Measurements from ENCODE around the gene ARHGAP35.
"Not testable (repeated sequence)": the region's sequence is repeated elsewhere in the genome, so short reads cannot be mapped to it uniquely, and the experiment has no call there.

ARHGAP35 gene

DNA sequence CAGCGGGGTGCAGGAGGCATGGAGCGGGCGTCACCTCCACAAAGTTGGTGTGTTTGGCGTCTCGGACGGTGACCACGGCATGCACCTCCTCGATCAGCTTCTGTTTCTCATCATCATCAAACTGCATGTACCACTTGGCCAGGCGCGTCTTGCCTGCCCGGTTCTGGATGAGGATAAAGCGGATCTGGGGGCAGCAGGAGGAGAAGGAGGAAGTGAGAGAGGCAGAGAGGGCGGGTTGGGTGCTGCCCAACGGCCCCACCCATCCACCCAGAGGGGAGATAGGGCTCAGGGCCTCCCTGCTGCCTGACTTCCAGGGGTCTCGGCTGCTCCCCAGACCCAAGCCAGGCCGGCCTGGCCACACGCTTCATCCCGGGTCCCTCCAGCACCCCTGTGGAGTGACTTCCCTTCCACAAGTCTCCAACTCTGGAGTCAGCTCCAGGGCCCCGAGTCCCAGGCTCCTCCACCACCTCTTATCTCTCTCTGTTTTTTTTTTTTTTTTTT is 14.8 kb upstream of the ARHGAP35 start:
- Histone ChIP-seq H3K27ac (ENCODE audit: low read depth, low read length) (no peak overlapping the region), H3K4me1 (ENCODE audit: control insufficient read depth, insufficient read depth, low read length, unreplicated experiment) (peaks cover 9% of the 10 kb centered on the region), H2AFZ (ENCODE audit: low read length, unreplicated experiment) (no peak overlapping the region), H3K79me2 (ENCODE audit: control insufficient read depth, insufficient read depth, low read length, unreplicated experiment) (peaks cover 47% of the 10 kb centered on the region), H3K36me3 (ENCODE audit: insufficient read depth, low read length) (no peaks in the 10 kb centered on the region; the same call in 1 of the 2 replicates), H3K4me3 (ENCODE audit: low read depth, low read length) (no peak overlapping the region), H3K27me3 (ENCODE audit: insufficient read depth, low read length) (no peaks in the 10 kb centered on the region)

- no peak overlapping the region for H3K27ac ChIP-seq (ENCODE audit: low read depth, low read length)
- no peaks in the 10 kb centered on the region; the same call in 1 of the 2 replicates for H3K36me3 ChIP-seq (ENCODE audit: insufficient read depth, low read length)
- H3K4me1 ChIP-seq (ENCODE audit: control insufficient read depth, insufficient read depth, low read length, unreplicated experiment), result no peaks in the 10 kb centered on the region
- no peak overlapping the region for H2AFZ ChIP-seq (ENCODE audit: low read length, unreplicated experiment)
- no peaks in the 10 kb centered on the region for H3K27me3 ChIP-seq (ENCODE audit: insufficient read depth, low read length)
- H3K4me3 ChIP-seq (ENCODE audit: low read depth, low read length), result no peak overlapping the region
- H3K79me2 ChIP-seq (ENCODE audit: control insufficient read depth, insufficient read depth, low read length, unreplicated experiment), result peaks cover 44% of the 10 kb centered on the region
Observed at GRCh38 chr19:46847528-46847927, 13.3 kb upstream of the ARHGAP35 start.

- no peak overlapping the region for H3K4me3 ChIP-seq (ENCODE audit: low read depth, low read length)
- H3K27ac ChIP-seq (ENCODE audit: low read depth, low read length), result peak overlapping the region; percentile 95
Observed at GRCh38 chr19:46848389-46848788, 12.4 kb upstream of the ARHGAP35 start.

DNA sequence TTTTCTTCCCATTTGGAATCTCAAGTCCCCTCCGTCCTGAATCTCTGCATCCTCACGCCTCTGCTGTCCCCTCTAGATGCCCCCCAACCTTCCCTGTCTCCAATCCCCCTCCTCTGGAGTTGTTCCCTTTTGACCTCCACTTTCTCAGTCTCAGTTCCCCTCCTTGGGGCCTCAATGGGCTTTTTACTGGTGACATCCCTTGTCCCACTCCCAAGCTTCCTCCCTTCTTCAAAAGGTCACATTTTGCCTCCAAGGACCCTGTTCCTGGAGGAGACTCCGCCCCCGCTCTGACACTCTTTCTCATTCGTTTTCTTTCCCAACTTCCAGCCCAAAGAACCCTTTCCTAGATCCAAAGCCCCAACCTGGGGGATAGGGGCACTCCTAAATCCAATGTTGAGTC is 11.2 kb upstream of the ARHGAP35 start:
- no peaks in the 10 kb centered on the region for H3K4me1 ChIP-seq (ENCODE audit: control insufficient read depth, insufficient read depth, low read length, unreplicated experiment)
- H3K27me3 ChIP-seq (ENCODE audit: insufficient read depth, low read length), result no peaks in the 10 kb centered on the region
- H3K4me3 ChIP-seq (ENCODE audit: low read depth, low read length), result peak overlapping the region; percentile 84
- H3K36me3 ChIP-seq (ENCODE audit: insufficient read depth, low read length), result no peaks in the 10 kb centered on the region; the same call in 1 of the 2 replicates
- H3K27ac ChIP-seq (ENCODE audit: low read depth, low read length), result peak overlapping the region; percentile 95
- no peak overlapping the region for H2AFZ ChIP-seq (ENCODE audit: low read length, unreplicated experiment)
- H3K79me2 ChIP-seq (ENCODE audit: control insufficient read depth, insufficient read depth, low read length, unreplicated experiment), result peaks cover 40% of the 10 kb centered on the region

More at GRCh38 chr19:46848389-46848788, 12.4 kb upstream of the ARHGAP35 start:
- Histone ChIP-seq H3K79me2 (ENCODE audit: control insufficient read depth, insufficient read depth, low read length, unreplicated experiment) (peaks cover 40% of the 10 kb centered on the region), H3K27me3 (ENCODE audit: insufficient read depth, low read length) (no peaks in the 10 kb centered on the region), H3K4me1 (ENCODE audit: control insufficient read depth, insufficient read depth, low read length, unreplicated experiment) (no peaks in the 10 kb centered on the region), H2AFZ (ENCODE audit: low read length, unreplicated experiment) (no peak overlapping the region), H3K36me3 (ENCODE audit: insufficient read depth, low read length) (no peaks in the 10 kb centered on the region; the same call in 1 of the 2 replicates)

DNA sequence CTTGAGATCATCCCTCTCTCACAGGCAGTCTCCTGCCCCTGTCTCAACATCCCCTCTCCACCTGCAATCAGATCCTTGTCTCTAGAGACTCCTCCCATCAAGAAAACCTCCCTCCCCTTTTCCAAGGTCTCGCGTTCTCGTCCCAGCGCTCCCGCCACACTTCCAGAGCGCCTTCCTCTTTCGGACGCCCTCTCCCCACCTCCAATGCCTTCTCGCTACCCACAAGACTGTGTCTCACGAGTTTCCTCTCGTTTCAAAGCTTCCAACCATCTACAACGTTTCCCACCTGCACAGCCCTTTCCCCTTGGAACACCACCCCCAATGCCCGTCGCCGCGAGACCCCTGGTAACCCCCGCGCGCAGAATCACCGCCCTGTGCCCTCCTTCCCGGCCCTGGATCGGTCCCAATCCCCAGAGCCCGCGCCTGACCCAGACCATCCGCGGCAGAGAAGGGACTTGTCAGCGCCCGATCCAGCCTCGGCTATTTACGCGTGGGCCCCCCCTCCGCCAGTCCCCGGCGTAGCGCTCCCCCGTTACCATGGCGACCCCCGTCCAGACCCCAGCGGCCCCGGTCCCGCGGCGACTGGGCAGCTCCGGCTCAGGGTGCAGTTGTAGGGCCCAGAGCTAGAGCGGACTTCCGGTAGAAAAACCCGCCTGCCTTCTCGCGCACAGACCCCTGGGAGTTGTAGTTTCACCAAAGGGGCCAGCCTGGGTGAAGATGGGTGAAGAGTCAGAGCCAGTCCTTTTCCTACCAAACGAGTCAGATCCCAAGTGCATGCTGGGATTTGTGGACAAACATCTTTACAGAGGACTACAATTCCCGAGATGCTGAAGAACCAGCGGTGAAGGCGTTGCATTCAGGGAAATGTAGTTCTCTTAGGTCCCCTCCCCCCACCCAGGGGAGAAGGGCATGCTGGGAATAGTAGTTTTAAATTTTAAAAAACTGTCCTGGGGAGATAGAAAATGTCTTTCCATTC is 10.3 kb upstream of the ARHGAP35 start, which contains the start of gene AP2S1:
TSS of gene AP2S1 (minus strand) at position 619 of the 976 bp plus-strand sequence. CDS start at position 539, 80 bp downstream.
- peak within 1 kb of the TSS; percentile 67 for H2AFZ ChIP-seq (ENCODE audit: low read length, unreplicated experiment)
- peak within 1 kb of the TSS; percentile 95 for H3K27ac ChIP-seq (ENCODE audit: low read depth, low read length)
- peaks cover 38% of the 10 kb centered on the region for H3K79me2 ChIP-seq (ENCODE audit: control insufficient read depth, insufficient read depth, low read length, unreplicated experiment)
- H3K36me3 ChIP-seq (ENCODE audit: insufficient read depth, low read length), result no peaks in the 10 kb centered on the region; the same call in 1 of the 2 replicates
- H3K4me3 ChIP-seq (ENCODE audit: low read depth, low read length), result peak within 1 kb of the TSS; percentile 84
- no peaks in the 10 kb centered on the region for H3K4me1 ChIP-seq (ENCODE audit: control insufficient read depth, insufficient read depth, low read length, unreplicated experiment)
- no peaks in the 10 kb centered on the region for H3K27me3 ChIP-seq (ENCODE audit: insufficient read depth, low read length)

GRCh38 chr19:46852830-46853229 is 8.0 kb upstream of the ARHGAP35 start:
- peaks cover 19% of the 10 kb centered on the region for H3K79me2 ChIP-seq (ENCODE audit: control insufficient read depth, insufficient read depth, low read length, unreplicated experiment)
- H3K27me3 ChIP-seq (ENCODE audit: insufficient read depth, low read length), result no peaks in the 10 kb centered on the region
- H3K4me1 ChIP-seq (ENCODE audit: control insufficient read depth, insufficient read depth, low read length, unreplicated experiment), result peaks cover 3% of the 10 kb centered on the region
- H3K27ac ChIP-seq (ENCODE audit: low read depth, low read length), result no peak overlapping the region
- no peaks in the 10 kb centered on the region for H3K36me3 ChIP-seq (ENCODE audit: insufficient read depth, low read length)
- no peak overlapping the region for H2AFZ ChIP-seq (ENCODE audit: low read length, unreplicated experiment)
- no peak overlapping the region for H3K4me3 ChIP-seq (ENCODE audit: low read depth, low read length)

- H3K27me3 ChIP-seq (ENCODE audit: insufficient read depth, low read length); H3K79me2 ChIP-seq (ENCODE audit: control insufficient read depth, insufficient read depth, low read length, unreplicated experiment); H3K4me1 ChIP-seq (ENCODE audit: control insufficient read depth, insufficient read depth, low read length, unreplicated experiment); H2AFZ ChIP-seq (ENCODE audit: low read length, unreplicated experiment); H3K36me3 ChIP-seq (ENCODE audit: insufficient read depth, low read length); H3K4me3 ChIP-seq (ENCODE audit: low read depth, low read length); H3K27ac ChIP-seq (ENCODE audit: low read depth, low read length): not testable (repeated sequence)
Observed at GRCh38 chr19:46854698-46855097, 6.1 kb upstream of the ARHGAP35 start.

DNA sequence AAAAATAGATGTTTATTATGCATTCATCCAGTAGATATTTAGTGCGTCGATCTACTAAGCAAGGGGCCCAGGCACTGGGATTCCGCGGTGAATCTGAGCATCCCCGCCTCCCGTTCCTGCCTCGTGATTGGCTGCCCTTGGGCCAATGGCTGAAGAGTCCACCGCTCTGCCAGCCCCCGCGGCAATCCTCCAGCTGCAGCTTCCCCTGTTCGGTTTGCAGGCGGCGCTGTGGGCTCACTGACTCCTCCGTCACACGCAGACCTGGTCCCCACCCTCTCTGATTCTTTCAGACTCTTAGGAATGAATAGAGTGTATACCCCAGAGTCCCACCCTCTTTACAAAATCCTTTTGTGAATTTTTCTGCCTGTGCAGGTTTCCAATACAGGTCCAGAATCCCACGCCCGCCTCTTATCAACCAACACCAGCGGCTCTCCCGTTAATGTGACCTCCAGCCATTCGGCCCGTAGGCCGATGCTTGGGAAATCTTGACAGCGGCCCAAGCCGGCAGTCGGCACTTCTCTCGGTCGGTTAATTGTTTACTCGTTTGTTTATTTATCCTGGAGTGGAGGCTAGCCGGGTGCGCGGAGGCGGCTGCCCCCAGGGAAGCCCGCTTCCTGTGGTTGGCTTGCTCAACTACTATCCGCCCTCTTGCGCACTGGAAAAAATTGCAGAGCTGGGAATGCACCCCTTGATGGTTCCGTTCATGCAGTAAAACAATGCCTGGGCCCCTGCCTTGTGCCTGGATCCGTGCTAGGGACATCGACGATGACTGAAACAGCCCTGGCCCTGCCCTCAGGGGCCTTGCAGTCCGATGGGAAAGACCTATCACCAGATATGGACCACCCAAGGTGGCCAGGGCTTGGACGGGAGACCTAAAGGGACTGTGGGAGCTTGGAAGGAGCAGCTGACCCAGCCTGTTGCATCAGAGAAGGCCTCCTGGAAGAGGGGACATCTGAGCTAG is 4.5 kb upstream of the ARHGAP35 start:
- H3K79me2 ChIP-seq (ENCODE audit: control insufficient read depth, insufficient read depth, low read length, unreplicated experiment), result peaks cover 1% of the 10 kb centered on the region
- H3K4me3 ChIP-seq (ENCODE audit: low read depth, low read length), result peak overlapping the region; percentile 75
- H3K4me1 ChIP-seq (ENCODE audit: control insufficient read depth, insufficient read depth, low read length, unreplicated experiment), result peaks cover 3% of the 10 kb centered on the region
- H3K27me3 ChIP-seq (ENCODE audit: insufficient read depth, low read length), result no peaks in the 10 kb centered on the region
- peak overlapping the region; percentile 94 for H3K27ac ChIP-seq (ENCODE audit: low read depth, low read length)
- peak overlapping the region; percentile 82 for H2AFZ ChIP-seq (ENCODE audit: low read length, unreplicated experiment)
- no peaks in the 10 kb centered on the region for H3K36me3 ChIP-seq (ENCODE audit: insufficient read depth, low read length)

DNA sequence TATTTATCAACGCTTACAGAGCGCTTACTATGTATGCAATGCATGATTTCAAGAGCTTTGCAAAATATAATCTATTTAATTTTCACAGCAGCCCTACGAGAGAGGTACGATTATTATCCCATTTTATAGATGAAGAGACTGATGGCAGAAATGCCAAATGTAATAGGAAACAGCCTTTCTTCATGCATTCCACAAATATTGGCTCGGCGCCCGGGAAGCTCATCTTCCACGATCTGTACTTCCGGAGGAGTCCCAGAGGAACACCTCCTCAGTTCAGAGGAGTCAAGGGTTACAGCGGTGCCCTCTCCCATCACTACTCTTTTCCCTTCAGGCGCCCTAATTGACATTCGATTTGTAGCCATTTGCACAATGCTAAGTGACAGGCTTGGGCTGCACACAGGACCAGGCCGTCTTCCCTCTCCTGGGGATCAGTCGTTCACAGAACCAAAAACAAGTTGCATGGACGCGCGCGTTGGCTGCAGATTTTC is 1.1 kb upstream of the ARHGAP35 start:
- no peaks in the 10 kb centered on the region for H3K27me3 ChIP-seq (ENCODE audit: insufficient read depth, low read length)
- peaks cover 35% of the 10 kb centered on the region for H3K79me2 ChIP-seq (ENCODE audit: control insufficient read depth, insufficient read depth, low read length, unreplicated experiment)
- H2AFZ ChIP-seq (ENCODE audit: low read length, unreplicated experiment), result no peak overlapping the region
- H3K4me1 ChIP-seq (ENCODE audit: control insufficient read depth, insufficient read depth, low read length, unreplicated experiment), result peaks cover 17% of the 10 kb centered on the region
- peak overlapping the region; percentile 94 for H3K27ac ChIP-seq (ENCODE audit: low read depth, low read length)
- no peaks in the 10 kb centered on the region for H3K36me3 ChIP-seq (ENCODE audit: insufficient read depth, low read length)
- peak overlapping the region; percentile 82 for H3K4me3 ChIP-seq (ENCODE audit: low read depth, low read length)

Data from ACC112 (cell line).